ENCODE measurements around the gene CD8A. TPM values are rescaled to one million over a fixed set of nuclear protein-coding genes. Genes with fewer than 3 reads are reported as not detected.

CD8A gene
- total RNA-seq, 1 experiment from 2014 or later, result not detected

DNA sequence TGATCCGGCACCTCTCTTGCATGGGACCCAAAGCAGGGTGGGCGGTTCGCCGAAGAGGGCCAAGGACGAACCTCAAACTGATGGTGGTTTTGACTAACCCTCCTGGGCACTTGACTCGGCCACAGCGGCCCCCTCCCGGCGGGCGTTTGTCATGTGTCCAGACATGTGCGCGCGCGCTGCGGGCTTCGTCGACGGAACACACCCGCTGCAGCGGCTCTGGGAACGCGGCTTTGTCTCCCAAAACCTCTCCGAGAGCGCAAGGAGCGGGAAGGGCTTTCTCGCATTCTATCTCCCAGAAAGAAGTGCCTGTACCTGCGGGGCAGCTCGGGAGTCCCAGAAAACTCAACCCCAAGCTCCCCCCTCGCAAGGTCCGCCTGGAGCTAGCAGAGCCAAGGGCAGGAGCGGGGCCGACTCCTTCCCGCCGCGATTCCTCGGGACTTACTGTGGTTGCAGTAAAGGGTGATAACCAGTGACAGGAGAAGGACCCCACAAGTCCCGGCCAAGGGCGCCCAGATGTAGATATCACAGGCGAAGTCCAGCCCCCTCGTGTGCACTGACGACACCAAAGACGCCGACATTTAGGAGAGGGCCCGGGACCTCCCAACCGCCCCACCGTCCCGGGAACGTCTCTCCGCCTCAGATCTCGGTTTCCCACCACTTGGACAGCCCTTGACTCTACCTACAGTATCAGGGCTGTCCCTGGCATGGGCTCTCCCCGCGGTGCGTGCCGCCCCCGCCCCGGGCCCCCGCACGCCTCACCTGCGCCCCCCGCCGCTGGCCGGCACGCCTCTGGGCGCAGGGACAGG is 1.6 kb downstream of the CD8A start:
- intact Hi-C loops (cut with micrococcal nuclease), result no loop called here
- Mint-ChIP-seq H3K4me3 (ENCODE audit: unreplicated experiment) (no peak overlapping the region), H3K27me3 (ENCODE audit: insufficient read depth, unreplicated experiment) (peaks cover 21% of the 10 kb centered on the region)

DNA sequence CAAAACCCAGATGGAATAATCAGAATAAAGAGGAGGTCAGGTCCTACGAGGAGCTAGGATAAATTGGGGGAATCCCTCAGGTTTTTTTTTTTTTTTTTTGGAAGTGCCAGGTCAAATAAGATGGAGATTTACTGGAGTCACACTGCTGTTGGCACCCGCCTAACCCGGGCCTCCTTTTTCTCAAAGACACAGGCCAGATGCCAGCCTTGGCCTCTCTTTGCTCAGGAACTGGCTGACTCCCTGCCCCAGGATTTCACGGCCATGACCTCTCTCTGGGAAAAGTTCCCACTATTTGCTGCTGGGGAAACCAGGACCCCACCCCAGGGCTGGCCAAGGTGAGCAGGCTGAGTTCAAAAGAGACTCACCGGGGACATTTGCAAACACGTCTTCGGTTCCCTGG is 2.5 kb downstream of the CD8A start:
- Mint-ChIP-seq H3K27ac (ENCODE audit: low read depth, unreplicated experiment) (no peak overlapping the region), H3K4me3 (ENCODE audit: unreplicated experiment) (no peak overlapping the region), H3K4me1 (ENCODE audit: insufficient read depth, unreplicated experiment) (no peaks in the 10 kb centered on the region), H3K27me3 (ENCODE audit: insufficient read depth, unreplicated experiment) (peaks cover 21% of the 10 kb centered on the region), H3K9me3 (ENCODE audit: unreplicated experiment) (no peaks in the 10 kb centered on the region), H3K36me3 (ENCODE audit: insufficient read depth, unreplicated experiment) (no peaks in the 10 kb centered on the region)
- ChIA-PET CTCF (interaction anchor here (0.9 to 1.0 kb wide), 2 partner anchors 23 to 28 kb away, joined by 4 to 5 read pairs; no protein-coding TSS in a partner anchor), POLR2A (no interaction called here)
- no peak for DNase-seq (ENCODE audit: unreplicated experiment)
- intact Hi-C loops (cut with micrococcal nuclease), result no loop called here
- no TSS peak for BruUV-seq (replicated peaks)
- TF ChIP-seq, protein P1, sequence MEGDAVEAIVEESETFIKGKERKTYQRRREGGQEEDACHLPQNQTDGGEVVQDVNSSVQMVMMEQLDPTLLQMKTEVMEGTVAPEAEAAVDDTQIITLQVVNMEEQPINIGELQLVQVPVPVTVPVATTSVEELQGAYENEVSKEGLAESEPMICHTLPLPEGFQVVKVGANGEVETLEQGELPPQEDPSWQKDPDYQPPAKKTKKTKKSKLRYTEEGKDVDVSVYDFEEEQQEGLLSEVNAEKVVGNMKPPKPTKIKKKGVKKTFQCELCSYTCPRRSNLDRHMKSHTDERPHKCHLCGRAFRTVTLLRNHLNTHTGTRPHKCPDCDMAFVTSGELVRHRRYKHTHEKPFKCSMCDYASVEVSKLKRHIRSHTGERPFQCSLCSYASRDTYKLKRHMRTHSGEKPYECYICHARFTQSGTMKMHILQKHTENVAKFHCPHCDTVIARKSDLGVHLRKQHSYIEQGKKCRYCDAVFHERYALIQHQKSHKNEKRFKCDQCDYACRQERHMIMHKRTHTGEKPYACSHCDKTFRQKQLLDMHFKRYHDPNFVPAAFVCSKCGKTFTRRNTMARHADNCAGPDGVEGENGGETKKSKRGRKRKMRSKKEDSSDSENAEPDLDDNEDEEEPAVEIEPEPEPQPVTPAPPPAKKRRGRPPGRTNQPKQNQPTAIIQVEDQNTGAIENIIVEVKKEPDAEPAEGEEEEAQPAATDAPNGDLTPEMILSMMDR (IDR thresholded peaks at IDR 0.05; ENCODE audit: unreplicated experiment), result no peak

More for the DNA sequence above, 1.6 kb downstream of the CD8A start:
- no peaks in the 10 kb centered on the region for H3K9me3 Mint-ChIP-seq (ENCODE audit: unreplicated experiment)
- ChIA-PET CTCF (no interaction called here), POLR2A (no interaction called here)
- H3K4me1 Mint-ChIP-seq (ENCODE audit: insufficient read depth, unreplicated experiment), result no peaks in the 10 kb centered on the region
- H3K36me3 Mint-ChIP-seq (ENCODE audit: insufficient read depth, unreplicated experiment), result no peaks in the 10 kb centered on the region
- no peak overlapping the region for H3K27ac Mint-ChIP-seq (ENCODE audit: low read depth, unreplicated experiment)
- BruUV-seq (replicated peaks), result no TSS peak
- TF ChIP-seq, protein P1 (IDR thresholded peaks at IDR 0.05; ENCODE audit: unreplicated experiment), result no peak
- DNase-seq (ENCODE audit: unreplicated experiment), result no peak

DNA sequence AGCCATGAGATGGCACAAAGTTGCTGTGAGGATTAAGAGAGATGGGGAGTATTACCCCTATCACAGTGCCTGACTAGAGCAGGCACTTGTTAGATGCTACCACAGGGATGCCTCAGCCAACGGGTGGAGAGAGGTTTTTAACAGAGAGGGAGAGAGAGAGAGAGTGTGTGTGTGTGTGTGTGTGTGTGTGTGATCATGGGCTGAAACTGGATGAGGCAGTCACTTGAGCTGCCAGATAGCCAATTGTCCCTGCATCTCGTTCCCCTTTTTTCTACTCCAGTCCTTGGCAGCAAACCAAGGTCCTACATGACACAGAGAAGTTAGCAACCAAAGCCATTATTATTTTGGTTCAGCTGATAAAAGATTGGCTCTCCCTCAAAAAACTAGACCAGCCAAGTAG is 3.0 kb downstream of the CD8A start:
- no peak for DNase-seq (ENCODE audit: unreplicated experiment)
- TF ChIP-seq, protein P1 (IDR thresholded peaks at IDR 0.05; ENCODE audit: unreplicated experiment), result no peak
- H3K27me3 Mint-ChIP-seq (ENCODE audit: insufficient read depth, unreplicated experiment), result peaks cover 21% of the 10 kb centered on the region
- intact Hi-C loops (cut with micrococcal nuclease), result no loop called here
- H3K36me3 Mint-ChIP-seq (ENCODE audit: insufficient read depth, unreplicated experiment), result no peaks in the 10 kb centered on the region
- BruUV-seq (replicated peaks), result no TSS peak
- no peak overlapping the region for H3K4me3 Mint-ChIP-seq (ENCODE audit: unreplicated experiment)
- POLR2A ChIA-PET, result no interaction called here
- H3K27ac Mint-ChIP-seq (ENCODE audit: low read depth, unreplicated experiment), result no peak overlapping the region
- no peaks in the 10 kb centered on the region for H3K9me3 Mint-ChIP-seq (ENCODE audit: unreplicated experiment)
- CTCF ChIA-PET, result interaction anchor here (0.9 to 1.4 kb wide), 3 partner anchors 23 to 27 kb away, joined by 4 to 5 read pairs (median 4); no protein-coding TSS in a partner anchor
- no peaks in the 10 kb centered on the region for H3K4me1 Mint-ChIP-seq (ENCODE audit: insufficient read depth, unreplicated experiment)

GRCh38 chr2:86786001-86786536 is 4.6 kb downstream of the CD8A start:
- Mint-ChIP-seq H3K4me3 (ENCODE audit: unreplicated experiment) (no peak overlapping the region), H3K27me3 (ENCODE audit: insufficient read depth, unreplicated experiment) (peaks cover 11% of the 10 kb centered on the region), H3K36me3 (ENCODE audit: insufficient read depth, unreplicated experiment) (no peaks in the 10 kb centered on the region), H3K27ac (ENCODE audit: low read depth, unreplicated experiment) (no peak overlapping the region), H3K4me1 (ENCODE audit: insufficient read depth, unreplicated experiment) (no peaks in the 10 kb centered on the region), H3K9me3 (ENCODE audit: unreplicated experiment) (no peaks in the 10 kb centered on the region)
- TF ChIP-seq, protein P1 (IDR thresholded peaks at IDR 0.05; ENCODE audit: unreplicated experiment), result no peak
- no TSS peak for BruUV-seq (replicated peaks)
- intact Hi-C loops (cut with micrococcal nuclease), result no loop called here
- ChIA-PET CTCF (no interaction called here), POLR2A (interaction anchor here (1.2 kb wide), 1 partner anchor 24 kb away, joined by 3 read pairs; no protein-coding TSS in a partner anchor)
- no peak for DNase-seq (ENCODE audit: unreplicated experiment)
